H1 (cell line): ENCODE data around the gene RNF182. TPM values are rescaled to one million over a fixed set of nuclear protein-coding genes. Genes with fewer than 3 reads are reported as not detected.

Source experiments
- CTCF ChIA-PET: fragments of 300-600 bp; sonication (Branson Sonifier 250); formaldehyde crosslinking; loops from one replicate; lab custom pipeline; 2021; ENCODE audit not compliant: partially characterized antibody; lab: Charles Lee
- POLR2A ChIA-PET: fragments of 300-600 bp; sonication (Branson Sonifier 250); formaldehyde crosslinking; loops from one replicate; lab custom pipeline; 2021; ENCODE audit warnings: inconsistent platforms; ENCODE audit not compliant: partially characterized antibody; lab: Charles Lee
- DNase-seq, 2 experiments: peaks; one replicate each; pipeline versions ENCODE4 v3.0.0 to v3.0.0-alpha.2; 2010 to 2022; ENCODE audit warnings: low spot score in 2 of 2, low read depth in 1 of 2, mixed read lengths in 1 of 2
- FAIRE-seq: peaks from 2 replicates; lab custom pipeline; 2011; peaks lifted over from hg19 to GRCh38; lab: Jason Lieb, UNC
- H2AFZ ChIP-seq: 2 replicates; pipeline ENCODE4 v1.8.1; 2012; ENCODE audit warnings: low read length, inconsistent platforms
- H2AK5ac ChIP-seq: 2 replicates; pipeline ENCODE4 v1.6.1; 2013; ENCODE audit warnings: low read depth, low read length
- H2BK120ac ChIP-seq: replicated peaks from 2 replicates; pipeline ENCODE3; 2013; ENCODE audit warnings: low read depth, low read length, inconsistent platforms
- H2BK12ac ChIP-seq: 2 replicates; pipeline ENCODE4 v1.6.1; 2013; ENCODE audit warnings: low read depth, low read length
- H2BK15ac ChIP-seq: 2 replicates; pipeline ENCODE4 v1.6.1; 2013; ENCODE audit warnings: low read length
- H2BK20ac ChIP-seq: 2 replicates; pipeline ENCODE4 v1.6.1; 2013; ENCODE audit warnings: low read length
- H2BK5ac ChIP-seq: 2 replicates; pipeline ENCODE4 v1.6.1; 2013; ENCODE audit warnings: low read depth, low read length
- H3K14ac ChIP-seq: 2 replicates; pipeline ENCODE4 v1.6.1; 2013; ENCODE audit warnings: inconsistent platforms; ENCODE audit not compliant: insufficient read length
- H3K18ac ChIP-seq: 2 replicates; pipeline ENCODE4 v1.6.1; 2013; ENCODE audit warnings: low read length; ENCODE audit errors: extremely low read depth
- H3K23ac ChIP-seq: 2 replicates; pipeline ENCODE4 v1.6.1; 2013; ENCODE audit warnings: inconsistent platforms; ENCODE audit not compliant: insufficient read length
- H3K23me2 ChIP-seq: 2 replicates; pipeline ENCODE4 v1.6.1; 2013; ENCODE audit warnings: low read depth, low read length
- H3K27ac ChIP-seq: 2 replicates; pipeline ENCODE4 v1.6.1; 2011; ENCODE audit warnings: low read depth, low read length, inconsistent platforms
- H3K27me3 ChIP-seq, 4 experiments: replicated peaks in 1 of 4; 1 replicate in 1 of 4; 2 replicates in 3 of 4; pipeline versions ENCODE4 v1.6.1 to v1.8.1; 2011 to 2013; ENCODE audit warnings: low read length in 3 of 4, mild to moderate bottlenecking in 3 of 4, inconsistent platforms in 2 of 4, mixed read lengths in 2 of 4, moderate library complexity in 1 of 4; ENCODE audit not compliant: control insufficient read depth in 3 of 4, insufficient read depth in 3 of 4; ENCODE audit errors: extremely low read depth in 1 of 4
- H3K36me3 ChIP-seq, 4 experiments: 2 replicates each; pipeline versions ENCODE4 v1.6.1 to v1.8.1; 2011 to 2013; ENCODE audit warnings: mild to moderate bottlenecking in 4 of 4, low read length in 3 of 4, moderate library complexity in 2 of 4, control low read depth in 1 of 4, inconsistent platforms in 1 of 4; ENCODE audit not compliant: insufficient read depth in 4 of 4, control insufficient read depth in 2 of 4
- H3K4ac ChIP-seq: replicated peaks from 2 replicates; pipeline ENCODE3; 2013; ENCODE audit warnings: low read length, low read depth, mixed read lengths, inconsistent platforms; ENCODE audit not compliant: insufficient read length
- H3K4me1 ChIP-seq, 4 experiments: replicated peaks in 1 of 4; 1 replicate in 1 of 4; 2 replicates in 3 of 4; pipeline versions ENCODE4 v1.6.1 to v1.8.1; 2011 to 2013; ENCODE audit warnings: low read length in 3 of 4, inconsistent platforms in 2 of 4, mixed read lengths in 1 of 4; ENCODE audit not compliant: insufficient read depth in 4 of 4, control insufficient read depth in 3 of 4
- H3K4me2 ChIP-seq, 2 experiments: 2 replicates each; pipeline versions ENCODE4 v1.6.1 to v1.8.1; 2011 to 2013; ENCODE audit warnings: low read depth in 2 of 2, low read length in 2 of 2, control low read depth in 1 of 2, inconsistent platforms in 1 of 2, mild to moderate bottlenecking in 1 of 2; ENCODE audit not compliant: insufficient read depth in 1 of 2
- H3K4me3 ChIP-seq, 4 experiments: fragments of 200-600, 300-600 bp in 1 of 4; sonication (generic), shearing (Covaris generic), sonication (Bioruptor Twin) in 1 of 4; 2 replicates each; pipeline versions ENCODE4 v1.5.1 to v1.8.1; 2011 to 2016; ENCODE audit warnings: low read length in 4 of 4, low read depth in 3 of 4, control low read depth in 2 of 4, inconsistent platforms in 2 of 4, mild to moderate bottlenecking in 2 of 4, mixed read lengths in 1 of 4, moderate library complexity in 1 of 4; ENCODE audit not compliant: insufficient read depth in 2 of 4; ENCODE audit errors: extremely low read depth in 1 of 4
- H3K56ac ChIP-seq: replicated peaks from 2 replicates; pipeline ENCODE3; 2013; ENCODE audit warnings: low read depth, mild to moderate bottlenecking, mixed read lengths, low read length, inconsistent platforms; ENCODE audit not compliant: insufficient read length
- H3K79me1 ChIP-seq: 2 replicates; pipeline ENCODE4 v1.6.1; 2013; ENCODE audit warnings: low read depth, low read length, control low read depth
- H3K79me2 ChIP-seq, 2 experiments: 2 replicates each; pipeline versions ENCODE4 v1.6.1 to v1.8.1; 2012 to 2013; ENCODE audit warnings: low read length in 2 of 2, mild to moderate bottlenecking in 2 of 2, inconsistent platforms in 1 of 2; ENCODE audit not compliant: insufficient read depth in 2 of 2, control insufficient read depth in 1 of 2
- H3K9ac ChIP-seq, 4 experiments: replicated peaks in 1 of 4; 1 replicate in 1 of 4; 2 replicates in 3 of 4; pipeline versions ENCODE4 v1.6.1 to v1.8.1; 2011 to 2013; ENCODE audit warnings: low read depth in 3 of 4, low read length in 3 of 4, control low read depth in 2 of 4, mild to moderate bottlenecking in 2 of 4, moderate library complexity in 2 of 4, inconsistent platforms in 1 of 4; ENCODE audit errors: extremely low read depth in 1 of 4
- H3K9me3 ChIP-seq, 2 experiments: 2 replicates each; pipeline versions ENCODE4 v1.6.1 to v1.8.1; 2012 to 2013; ENCODE audit warnings: mild to moderate bottlenecking in 2 of 2, moderate library complexity in 2 of 2, control low read depth in 1 of 2, inconsistent platforms in 1 of 2, low read depth in 1 of 2, low read length in 1 of 2, mixed read lengths in 1 of 2; ENCODE audit not compliant: insufficient read depth in 2 of 2
- H4K20me1 ChIP-seq, 2 experiments: replicated peaks in 1 of 2; 2 replicates each; pipeline versions ENCODE3 to v1.8.1; 2011 to 2013; ENCODE audit warnings: inconsistent platforms in 2 of 2, low read length in 2 of 2, mild to moderate bottlenecking in 1 of 2; ENCODE audit not compliant: insufficient read depth in 2 of 2, control insufficient read depth in 1 of 2
- H4K5ac ChIP-seq: 2 replicates; pipeline ENCODE4 v1.6.1; 2013; ENCODE audit warnings: low read length, low read depth, mixed read lengths, inconsistent platforms; ENCODE audit not compliant: insufficient read length
- H4K8ac ChIP-seq: 2 replicates; pipeline ENCODE4 v1.8.0; 2013; ENCODE audit warnings: mild to moderate bottlenecking, moderate library complexity, low read length, inconsistent platforms; ENCODE audit not compliant: insufficient read depth; ENCODE audit errors: extremely low read depth
- H4K91ac ChIP-seq: replicated peaks from 2 replicates; pipeline ENCODE3; 2013; ENCODE audit warnings: low read length, mixed read lengths, inconsistent platforms; ENCODE audit not compliant: insufficient read length
- JUN ChIP-seq: IDR thresholded peaks from 2 replicates; pipeline ENCODE4 v1.6.1; 2011; ENCODE audit warnings: low read depth, mild to moderate bottlenecking, improper control_type of control experiment, low read length
- WGBS, 2 experiments: shearing (Covaris generic) in 1 of 2; methylation state at CpG; one replicate each; pipeline versions ENCODE4 v1.1.6 to v1.1.7; 2013 to 2015; ENCODE audit warnings: low lambda C conversion rate in 2 of 2, mixed read lengths in 2 of 2, inconsistent platforms in 1 of 2, low coverage in 1 of 2, missing lambda C conversion rate in 1 of 2; ENCODE audit not compliant: insufficient replicate concordance in 2 of 2, insufficient coverage in 1 of 2, insufficient read length in 1 of 2; ENCODE audit errors: extremely low coverage in 1 of 2, missing lambda C conversion rate in 1 of 2; 5-methylcytosine and 5-hydroxymethylcytosine counted together
- polyA plus RNA-seq, 7 experiments: library from polyadenylated mRNA; depleted of rRNA in 3 of 7; stranded (reverse) in 5 of 7; unstranded in 2 of 7; fragments of >200 nt in 5 of 7; fragments of 200-250 nt in 2 of 7; gene quantifications; 1 replicate in 5 of 7; 2 replicates in 1 of 7; 4 replicates in 1 of 7; pipeline versions ENCODE4 v1.2.1 to v1.2.3, GENCODE V29; 2011 to 2013; ENCODE audit warnings: missing spikeins in 2 of 7, mixed read lengths in 2 of 7
- total RNA-seq: library from RNA; stranded (reverse); fragmentation: NEBNext Ultra II Directional; extraction: Animal tissue kit (Norgen Biotek cat#: 25700); gene quantifications from 2 replicates; pipeline ENCODE4 v1.2.1, GENCODE V29; 2021

RNF182 gene
- total and polyA plus RNA-seq, 2 of the 8 experiments (the other 6 are each of a cell fraction or from before 2014, with no cell fraction given): 6.2 to 10.7 TPM

GRCh38 chr6:13910443-13910842 is 14.3 kb upstream of the RNF182 start:
- Histone ChIP-seq H4K20me1 (no peaks in the 10 kb centered on the region), H3K18ac (no peak overlapping the region), H3K27ac (no peak overlapping the region), H2BK120ac (no peak overlapping the region), H2AFZ (no peak overlapping the region), H2BK12ac (no peak overlapping the region), H3K56ac (no peak overlapping the region), H3K4me3 (no peak overlapping the region), H3K23ac (no peak overlapping the region), H3K9ac (no peak overlapping the region), H3K9me3 (no peaks in the 10 kb centered on the region), H4K91ac (no peak overlapping the region), H3K14ac (no peak overlapping the region), H2BK5ac (no peak overlapping the region), H3K4me1 (peaks cover 0 to 16% (median 4%) of the 10 kb centered on the region in 4 experiments; a peak in 2 of 7 replicates), H3K23me2 (no peaks in the 10 kb centered on the region), H3K4ac (no peak overlapping the region), H3K36me3 (no peaks in the 10 kb centered on the region), H2BK20ac (no peak overlapping the region), H4K8ac (no peak overlapping the region), H2BK15ac (no peak overlapping the region), H3K27me3 (no peaks in the 10 kb centered on the region), H3K79me1 (no peaks in the 10 kb centered on the region), H3K4me2 (no peak overlapping the region), H2AK5ac (no peak overlapping the region), H4K5ac (no peak overlapping the region), H3K79me2 (no peaks in the 10 kb centered on the region)
- FAIRE-seq (no peak), DNase-seq (no peak)
- 91% methylated on average over 2 of the region's 2 CpGs; no CpG with 5 or more reads in 1 of the 2 experiments for WGBS, 2 experiments
- ChIA-PET CTCF (interaction anchor here (0.7 to 10.2 kb wide), 15 partner anchors 9 to 373 kb away, joined by 3 to 193 read pairs (median 5); no protein-coding TSS in a partner anchor), POLR2A (no interaction called here)
- TF ChIP-seq JUN: no peak
